GM18951 (cell line): Measurements from ENCODE around the gene PRLR.
"Not testable (repeated sequence)": the region's sequence is repeated elsewhere in the genome, so short reads cannot be mapped to it uniquely, and the experiment has no call there.

Source experiments
- POLR2A ChIP-seq: IDR thresholded peaks from 4 replicates; pipeline ENCODE4 v1.6.1; 2011; ENCODE audit warnings: mild to moderate bottlenecking; ENCODE audit not compliant: insufficient read length, insufficient read depth; ENCODE audit errors: extremely low read depth
- in situ Hi-C: fragments of 300-500 bp; cut with MboI; formaldehyde crosslinking; loops from one replicate; pipeline ENCODE4 v1.12.0; 2022; ENCODE audit warnings: low sequenced_read_pairs, mixed read lengths, inconsistent platforms; ENCODE audit not compliant: unreplicated experiment

Gene PRLR

GRCh38 chr5:35230038-35230611 lies at the start of gene PRLR:
PRLR (minus strand) TSS chr5:35230487; CDS start chr5:35089620, 140,867 bp downstream.
- no peak for TF ChIP-seq POLR2A
- in situ Hi-C loops = no loop called here

GRCh38 chr5:35274839-35275509 lies 44.7 kb upstream of the PRLR start:
- TF ChIP-seq POLR2A = no peak
- in situ Hi-C loops = no loop called here

GRCh38 chr5:35269006-35269405 lies 38.7 kb upstream of the PRLR start:
- no peak for TF ChIP-seq POLR2A
- in situ Hi-C loops = no loop called here

- in situ Hi-C loops = no loop called here
- no peak for TF ChIP-seq POLR2A
Observed at GRCh38 chr5:35266276-35266675, 36.0 kb upstream of the PRLR start.

GRCh38 chr5:35264509-35264908 lies 34.2 kb upstream of the PRLR start:
- no peak for TF ChIP-seq POLR2A
- in situ Hi-C loops = no loop called here

- in situ Hi-C loops = no loop called here
- no peak for TF ChIP-seq POLR2A
Observed at GRCh38 chr5:35263266-35263877, 33.1 kb upstream of the PRLR start.

- in situ Hi-C loops = no loop called here
Observed at GRCh38 chr5:35253582-35253981, 23.3 kb upstream of the PRLR start.

GRCh38 chr5:35252963-35253362 lies 22.7 kb upstream of the PRLR start:
- in situ Hi-C loops = no loop called here

More at GRCh38 chr5:35253582-35253981, 23.3 kb upstream of the PRLR start:
- no peak for TF ChIP-seq POLR2A

GRCh38 chr5:35248843-35249780 lies 18.8 kb upstream of the PRLR start:
- in situ Hi-C loops = no loop called here
- TF ChIP-seq POLR2A = no peak

More at GRCh38 chr5:35252963-35253362, 22.7 kb upstream of the PRLR start:
- no peak for TF ChIP-seq POLR2A

- no peak for TF ChIP-seq POLR2A
Observed at GRCh38 chr5:35247648-35248034, 17.4 kb upstream of the PRLR start.

GRCh38 chr5:35246900-35247647 lies 16.8 kb upstream of the PRLR start:
- in situ Hi-C loops = no loop called here
- no peak for TF ChIP-seq POLR2A

More at GRCh38 chr5:35247648-35248034, 17.4 kb upstream of the PRLR start:
- in situ Hi-C loops = no loop called here

GRCh38 chr5:35246411-35246810 lies 16.1 kb upstream of the PRLR start:
- no peak for TF ChIP-seq POLR2A
- in situ Hi-C loops = no loop called here

- in situ Hi-C loops = not testable (repeated sequence)
Observed at GRCh38 chr5:35245371-35245770, 15.1 kb upstream of the PRLR start.
